ENCODE results near the gene ATP11B.

Gene ATP11B

DNA sequence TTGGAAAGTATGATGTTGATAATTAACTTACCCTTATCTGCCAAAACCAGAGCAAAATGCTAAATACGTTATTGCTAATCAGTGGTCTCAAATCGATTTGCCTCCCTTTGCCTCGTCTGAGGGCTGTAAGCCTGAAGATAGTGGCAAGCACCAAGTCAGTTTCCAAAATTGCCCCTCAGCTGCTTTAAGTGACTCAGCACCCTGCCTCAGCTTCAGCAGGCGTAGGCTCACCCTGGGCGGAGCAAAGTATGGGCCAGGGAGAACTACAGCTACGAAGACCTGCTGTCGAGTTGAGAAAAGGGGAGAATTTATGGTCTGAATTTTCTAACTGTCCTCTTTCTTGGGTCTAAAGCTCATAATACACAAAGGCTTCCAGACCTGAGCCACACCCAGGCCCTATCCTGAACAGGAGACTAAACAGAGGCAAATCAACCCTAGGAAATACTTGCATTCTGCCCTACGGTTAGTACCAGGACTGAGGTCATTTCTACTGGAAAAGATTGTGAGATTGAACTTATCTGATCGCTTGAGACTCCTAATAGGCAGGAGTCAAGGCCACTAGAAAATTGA is 127.3 kb downstream of the ATP11B start:
- Histone ChIP-seq H3K9ac (ENCODE audit: low read depth, low read length) (no peak overlapping the region), H3K4me3 (ENCODE audit: low read depth, low read length) (no peak overlapping the region), H3K36me3 (ENCODE audit: control insufficient read depth, insufficient read depth, low read length) (no peaks in the 10 kb centered on the region), H3K27me3 (ENCODE audit: control insufficient read depth, insufficient read depth, low read length) (no peaks in the 10 kb centered on the region), H3K9me3 (ENCODE audit: control insufficient read depth, insufficient read depth, low read length) (no peaks in the 10 kb centered on the region), H3K4me1 (ENCODE audit: control insufficient read depth, insufficient read depth, low read length) (peaks cover 11% of the 10 kb centered on the region)

DNA sequence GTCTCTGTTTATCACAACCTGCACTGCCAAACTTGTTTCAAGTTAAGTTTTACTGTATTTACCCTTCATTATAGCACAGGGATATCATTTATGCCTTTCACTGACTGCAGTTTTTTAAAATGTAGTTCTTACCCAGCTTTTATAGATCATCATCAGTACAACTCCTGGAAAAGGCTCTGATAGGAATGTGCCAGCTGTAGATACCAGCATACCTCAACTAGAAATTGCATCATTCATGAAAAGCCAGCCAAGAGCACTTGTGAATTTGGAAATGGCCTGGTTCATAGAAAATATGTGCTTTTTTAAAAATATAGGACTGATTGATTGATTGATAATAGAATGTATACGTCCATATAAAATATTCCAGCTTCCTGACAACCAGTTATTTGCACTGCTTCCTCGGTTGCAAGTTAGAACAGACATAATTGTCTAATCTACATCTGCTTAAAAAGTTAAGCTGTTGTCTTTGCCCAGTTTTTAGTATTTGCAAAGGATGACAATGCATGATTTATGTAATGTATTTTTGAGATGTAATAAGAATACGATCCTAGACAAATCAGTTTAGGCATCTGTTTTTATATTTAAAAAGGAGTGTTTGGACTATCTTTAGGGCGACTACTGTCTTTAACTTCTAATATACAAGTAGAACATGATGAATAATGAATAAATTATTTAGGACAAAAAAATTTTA is 128.5 kb downstream of the ATP11B start:
- H3K36me3 ChIP-seq (ENCODE audit: control insufficient read depth, insufficient read depth, low read length), result no peaks in the 10 kb centered on the region

DNA sequence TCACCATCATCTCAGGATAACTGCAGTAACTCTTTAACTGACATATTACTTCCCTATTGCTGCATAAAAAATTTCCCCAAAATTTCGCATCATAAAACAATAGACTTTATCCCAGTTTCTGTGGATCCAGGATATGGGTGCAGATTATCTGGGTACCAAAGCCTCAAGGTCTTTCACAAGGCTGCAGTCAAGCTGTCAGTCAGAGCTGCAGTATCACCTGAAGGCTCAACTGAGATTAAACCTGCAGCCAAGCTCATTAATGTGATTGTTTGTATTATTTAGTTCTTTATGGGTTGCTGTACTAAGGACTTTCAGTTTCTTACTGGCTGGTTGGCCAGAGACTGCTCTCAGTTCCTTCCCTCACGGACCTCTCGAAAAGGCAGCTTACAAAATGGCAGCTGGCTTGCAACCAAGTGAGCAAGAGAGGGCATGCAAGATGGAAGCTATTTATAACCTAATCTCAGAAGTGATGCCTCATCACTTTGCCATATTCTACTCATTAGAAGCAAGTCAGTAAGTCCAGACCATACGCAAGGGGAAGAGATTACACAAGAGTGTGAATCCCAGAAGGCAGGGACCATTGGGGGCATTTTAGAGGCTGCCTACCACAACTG is 132.1 kb downstream of the ATP11B start:
- Histone ChIP-seq H3K4me3 (ENCODE audit: low read depth, low read length) (no peak overlapping the region), H3K27me3 (ENCODE audit: control insufficient read depth, insufficient read depth, low read length) (no peaks in the 10 kb centered on the region), H3K4me1 (ENCODE audit: control insufficient read depth, insufficient read depth, low read length) (peaks cover 6% of the 10 kb centered on the region), H3K36me3 (ENCODE audit: control insufficient read depth, insufficient read depth, low read length) (no peaks in the 10 kb centered on the region), H3K9me3 (ENCODE audit: control insufficient read depth, insufficient read depth, low read length) (no peaks in the 10 kb centered on the region), H3K9ac (ENCODE audit: low read depth, low read length) (no peak overlapping the region)

More for the DNA sequence above, 128.5 kb downstream of the ATP11B start:
- no peak overlapping the region for H3K4me3 ChIP-seq (ENCODE audit: low read depth, low read length)
- H3K9me3 ChIP-seq (ENCODE audit: control insufficient read depth, insufficient read depth, low read length), result no peaks in the 10 kb centered on the region
- H3K27me3 ChIP-seq (ENCODE audit: control insufficient read depth, insufficient read depth, low read length), result no peaks in the 10 kb centered on the region
- H3K4me1 ChIP-seq (ENCODE audit: control insufficient read depth, insufficient read depth, low read length), result peaks cover 11% of the 10 kb centered on the region
- H3K9ac ChIP-seq (ENCODE audit: low read depth, low read length), result no peak overlapping the region

DNA sequence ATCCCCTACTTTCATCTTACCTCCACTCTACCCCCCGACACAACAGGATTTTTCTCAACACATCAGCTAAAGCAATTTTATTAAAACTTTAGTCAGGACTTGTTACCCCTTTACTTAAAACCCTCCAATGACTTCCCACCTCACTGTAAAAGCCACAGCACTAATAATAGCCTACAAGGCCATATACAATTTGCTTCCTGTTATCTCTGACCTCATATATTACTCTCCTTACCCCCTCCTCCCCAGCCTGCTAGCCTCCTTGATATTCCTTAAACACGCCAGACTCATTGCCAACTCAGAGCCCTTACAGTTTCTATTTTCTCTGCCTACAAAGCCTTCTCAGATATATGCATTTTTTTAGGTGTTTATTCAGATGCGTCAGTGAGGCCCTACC is 132.6 kb downstream of the ATP11B start:
- Histone ChIP-seq H3K4me3 (ENCODE audit: low read depth, low read length) (no peak overlapping the region), H3K36me3 (ENCODE audit: control insufficient read depth, insufficient read depth, low read length) (no peaks in the 10 kb centered on the region), H3K4me1 (ENCODE audit: control insufficient read depth, insufficient read depth, low read length) (peaks cover under 1% of the 10 kb centered on the region), H3K27me3 (ENCODE audit: control insufficient read depth, insufficient read depth, low read length) (no peaks in the 10 kb centered on the region), H3K9me3 (ENCODE audit: control insufficient read depth, insufficient read depth, low read length) (no peaks in the 10 kb centered on the region), H3K9ac (ENCODE audit: low read depth, low read length) (no peak overlapping the region)

DNA sequence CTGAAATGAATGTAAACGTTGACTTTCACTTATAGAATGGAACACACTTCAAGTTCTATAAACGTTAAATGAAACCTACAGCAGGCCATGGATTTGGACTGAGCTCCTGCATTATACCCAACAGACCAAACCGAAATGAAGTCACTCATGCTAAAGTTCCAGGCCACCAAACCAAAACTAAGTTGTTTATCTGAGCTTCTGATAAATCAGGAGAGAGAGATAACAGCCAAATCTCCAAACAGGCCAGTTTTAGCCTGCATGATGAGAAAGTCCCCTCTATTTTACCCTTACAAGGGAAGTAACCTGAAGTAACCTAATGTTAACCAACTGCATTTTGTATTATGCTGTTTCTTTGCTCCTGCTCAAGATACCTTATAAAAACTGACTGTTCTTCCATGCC is 142.5 kb downstream of the ATP11B start:
- Histone ChIP-seq H3K9me3 (ENCODE audit: control insufficient read depth, insufficient read depth, low read length) (no peaks in the 10 kb centered on the region), H3K4me1 (ENCODE audit: control insufficient read depth, insufficient read depth, low read length) (peaks cover 2% of the 10 kb centered on the region), H3K9ac (ENCODE audit: low read depth, low read length) (no peak overlapping the region), H3K27me3 (ENCODE audit: control insufficient read depth, insufficient read depth, low read length) (no peaks in the 10 kb centered on the region), H3K4me3 (ENCODE audit: low read depth, low read length) (no peak overlapping the region), H3K36me3 (ENCODE audit: control insufficient read depth, insufficient read depth, low read length) (no peaks in the 10 kb centered on the region)

DNA sequence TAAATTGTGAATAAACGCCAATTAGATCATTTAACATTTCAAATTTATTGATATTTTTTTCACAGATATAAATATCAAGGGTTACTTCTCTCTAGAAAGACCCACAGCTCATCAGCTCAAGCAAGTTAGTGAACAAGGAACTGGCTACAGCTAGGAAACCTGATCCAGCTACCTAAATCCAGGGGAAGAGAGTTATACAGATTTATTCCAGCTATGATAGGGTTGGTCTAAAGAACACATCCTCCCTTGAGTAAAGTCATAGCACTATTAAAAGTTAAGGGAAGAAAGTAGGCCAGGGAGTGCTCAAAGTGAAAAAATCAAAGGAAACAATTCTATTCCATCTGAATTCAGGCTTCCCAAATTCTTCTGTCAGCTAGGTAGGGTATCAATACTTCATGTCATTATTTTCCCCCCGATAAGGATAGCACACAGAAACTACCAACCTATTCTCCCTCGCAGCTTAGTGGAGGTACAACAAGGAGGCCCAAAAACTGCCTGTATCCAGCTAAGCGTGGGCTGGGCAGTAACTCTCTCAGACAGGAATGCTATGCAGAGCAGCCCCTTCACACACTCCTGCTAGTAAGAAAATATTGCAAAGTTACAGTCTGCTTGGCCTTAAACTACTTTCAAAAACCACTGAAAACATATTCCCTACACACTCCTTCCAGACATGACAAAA is 143.1 kb downstream of the ATP11B start:
- no peak overlapping the region for H3K9ac ChIP-seq (ENCODE audit: low read depth, low read length)
- H3K27me3 ChIP-seq (ENCODE audit: control insufficient read depth, insufficient read depth, low read length), result no peaks in the 10 kb centered on the region
- H3K36me3 ChIP-seq (ENCODE audit: control insufficient read depth, insufficient read depth, low read length), result no peaks in the 10 kb centered on the region
- H3K4me1 ChIP-seq (ENCODE audit: control insufficient read depth, insufficient read depth, low read length), result peaks cover 2% of the 10 kb centered on the region
- no peaks in the 10 kb centered on the region for H3K9me3 ChIP-seq (ENCODE audit: control insufficient read depth, insufficient read depth, low read length)
- no peak overlapping the region for H3K4me3 ChIP-seq (ENCODE audit: low read depth, low read length)

DNA sequence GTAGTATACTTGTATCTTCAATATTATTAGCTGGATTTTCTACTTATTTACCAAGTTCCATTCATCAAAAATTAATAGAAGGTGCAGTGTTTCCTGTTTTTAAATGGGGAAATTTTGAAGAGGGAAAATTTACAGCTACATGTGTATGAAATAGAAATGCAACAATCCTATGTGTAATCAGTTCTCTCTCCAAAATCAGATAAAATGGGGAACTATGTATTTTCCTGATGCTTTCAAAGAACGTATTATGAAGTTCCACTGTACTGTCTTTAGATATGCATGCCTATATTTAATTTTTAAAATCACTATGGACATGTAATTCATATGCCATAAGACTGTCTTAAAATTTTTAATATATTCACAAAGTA is 143.6 kb downstream of the ATP11B start:
- Histone ChIP-seq H3K9me3 (ENCODE audit: control insufficient read depth, insufficient read depth, low read length) (no peaks in the 10 kb centered on the region), H3K4me3 (ENCODE audit: low read depth, low read length) (no peak overlapping the region), H3K27me3 (ENCODE audit: control insufficient read depth, insufficient read depth, low read length) (no peaks in the 10 kb centered on the region), H3K9ac (ENCODE audit: low read depth, low read length) (no peak overlapping the region), H3K4me1 (ENCODE audit: control insufficient read depth, insufficient read depth, low read length) (peaks cover 2% of the 10 kb centered on the region), H3K36me3 (ENCODE audit: control insufficient read depth, insufficient read depth, low read length) (no peaks in the 10 kb centered on the region)

DNA sequence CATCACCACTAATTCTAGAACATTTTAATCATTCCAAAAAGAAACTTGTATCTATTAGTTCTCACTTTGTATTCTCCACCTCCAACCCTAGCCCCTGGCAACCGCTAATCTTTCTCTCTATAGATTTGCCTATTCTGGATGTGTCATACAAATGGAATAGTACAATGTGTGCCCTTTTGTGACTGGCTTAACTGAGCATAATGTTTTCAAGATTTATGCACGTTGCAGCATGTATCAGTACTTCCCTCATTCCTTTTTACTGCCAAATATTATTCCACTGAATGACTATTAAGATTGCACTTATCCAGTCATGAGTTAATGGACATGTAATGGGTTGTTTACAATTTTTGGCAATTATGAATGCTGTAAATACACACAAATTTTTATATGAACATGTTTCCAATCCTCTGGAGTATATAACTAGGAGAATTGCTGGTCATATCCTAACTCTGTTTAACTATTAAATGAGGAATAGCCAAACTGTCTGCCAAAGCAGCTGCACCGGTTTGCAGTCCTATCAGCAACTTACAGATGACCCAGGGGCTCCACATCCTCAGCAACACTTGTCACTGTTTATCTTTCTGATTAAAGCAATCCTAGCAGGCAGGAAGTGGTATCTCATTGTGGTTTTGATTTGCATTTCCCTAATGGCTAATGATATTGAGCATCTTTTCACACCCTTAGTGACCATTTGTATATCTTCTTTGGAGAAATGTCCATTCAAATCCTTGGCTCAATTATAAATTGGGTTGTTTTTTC is 144.2 kb downstream of the ATP11B start:
- Histone ChIP-seq H3K36me3 (ENCODE audit: control insufficient read depth, insufficient read depth, low read length) (no peaks in the 10 kb centered on the region), H3K4me3 (ENCODE audit: low read depth, low read length) (no peak overlapping the region), H3K9me3 (ENCODE audit: control insufficient read depth, insufficient read depth, low read length) (no peaks in the 10 kb centered on the region), H3K9ac (ENCODE audit: low read depth, low read length) (no peak overlapping the region), H3K4me1 (ENCODE audit: control insufficient read depth, insufficient read depth, low read length) (peaks cover 2% of the 10 kb centered on the region), H3K27me3 (ENCODE audit: control insufficient read depth, insufficient read depth, low read length) (no peaks in the 10 kb centered on the region)

DNA sequence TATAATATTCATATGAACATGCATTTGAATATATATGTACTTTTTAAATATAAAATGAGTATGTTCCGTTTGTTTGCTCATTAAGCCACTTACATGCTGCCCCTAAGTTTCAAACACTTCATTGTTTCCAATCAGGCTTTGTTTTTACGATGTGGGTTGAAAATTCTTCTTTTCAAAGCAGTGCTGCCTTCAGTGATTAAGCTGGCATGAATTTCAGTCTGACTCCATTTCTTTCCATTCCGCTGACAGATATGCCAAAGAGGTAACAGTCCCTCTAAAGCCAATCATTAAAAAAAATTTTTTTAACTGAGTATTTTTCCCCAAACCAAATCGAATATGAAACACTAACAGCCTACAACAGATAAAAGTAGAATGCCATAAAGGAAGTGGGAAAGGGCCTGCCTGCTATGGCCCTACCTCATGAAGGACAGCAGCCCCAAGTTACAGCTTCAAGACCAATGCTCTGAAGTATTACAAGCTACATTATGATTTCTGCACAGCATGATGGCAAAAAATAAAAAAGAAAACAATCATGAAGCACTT is 147.0 kb downstream of the ATP11B start:
- Histone ChIP-seq H3K9me3 (ENCODE audit: control insufficient read depth, insufficient read depth, low read length) (no peaks in the 10 kb centered on the region), H3K9ac (ENCODE audit: low read depth, low read length) (no peak overlapping the region), H3K36me3 (ENCODE audit: control insufficient read depth, insufficient read depth, low read length) (no peaks in the 10 kb centered on the region), H3K27me3 (ENCODE audit: control insufficient read depth, insufficient read depth, low read length) (no peaks in the 10 kb centered on the region), H3K4me3 (ENCODE audit: low read depth, low read length) (no peak overlapping the region), H3K4me1 (ENCODE audit: control insufficient read depth, insufficient read depth, low read length) (peaks cover 14% of the 10 kb centered on the region)

DNA sequence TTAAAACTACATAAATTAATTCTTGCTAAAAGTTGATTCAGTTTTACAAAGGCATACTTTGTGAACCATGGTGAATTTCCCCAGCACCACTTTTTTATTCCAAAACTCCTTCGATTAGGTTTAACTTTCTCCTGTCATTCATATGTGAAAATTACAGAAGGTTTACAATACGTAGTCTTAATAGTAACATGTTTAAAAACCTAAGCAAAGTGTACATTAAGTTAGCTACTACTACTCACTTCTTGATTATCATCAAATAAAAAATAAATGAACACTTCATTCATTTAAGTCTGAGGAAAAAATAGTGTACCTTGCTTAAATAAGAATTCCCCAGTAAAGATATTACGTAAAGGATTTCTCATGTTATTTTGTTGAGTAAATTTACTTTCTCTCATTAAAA is 148.4 kb downstream of the ATP11B start:
- Histone ChIP-seq H3K9me3 (ENCODE audit: control insufficient read depth, insufficient read depth, low read length) (no peaks in the 10 kb centered on the region), H3K36me3 (ENCODE audit: control insufficient read depth, insufficient read depth, low read length) (no peaks in the 10 kb centered on the region), H3K4me1 (ENCODE audit: control insufficient read depth, insufficient read depth, low read length) (peaks cover 19% of the 10 kb centered on the region)

DNA sequence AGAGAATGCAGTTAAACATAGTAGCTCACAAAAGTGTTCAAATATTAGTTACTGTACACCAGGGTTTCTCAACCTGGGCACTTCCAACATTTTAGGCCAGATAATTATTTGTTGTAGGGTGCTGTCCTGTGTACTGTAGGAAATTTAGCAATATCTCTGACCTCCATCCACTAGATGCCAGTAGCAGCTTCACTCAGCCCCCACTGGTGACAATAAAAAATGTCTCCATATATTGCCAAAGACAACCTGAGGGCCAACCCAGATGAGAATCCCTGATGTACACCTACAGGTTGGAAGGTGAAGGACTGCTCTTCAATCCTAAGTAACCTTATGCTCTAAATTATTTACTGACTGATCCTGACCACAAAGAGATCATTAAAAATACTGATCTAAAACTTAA is 154.6 kb downstream of the ATP11B start:
- peaks cover 16% of the 10 kb centered on the region for H3K4me1 ChIP-seq (ENCODE audit: control insufficient read depth, insufficient read depth, low read length)
- no peaks in the 10 kb centered on the region for H3K9me3 ChIP-seq (ENCODE audit: control insufficient read depth, insufficient read depth, low read length)
- peaks cover 2% of the 10 kb centered on the region for H3K36me3 ChIP-seq (ENCODE audit: control insufficient read depth, insufficient read depth, low read length)
- H3K4me3 ChIP-seq (ENCODE audit: low read depth, low read length), result no peak overlapping the region
- H3K9ac ChIP-seq (ENCODE audit: low read depth, low read length), result no peak overlapping the region
- H3K27me3 ChIP-seq (ENCODE audit: control insufficient read depth, insufficient read depth, low read length), result no peaks in the 10 kb centered on the region

More for the DNA sequence above, 148.4 kb downstream of the ATP11B start:
- no peak overlapping the region for H3K9ac ChIP-seq (ENCODE audit: low read depth, low read length)
- H3K4me3 ChIP-seq (ENCODE audit: low read depth, low read length), result no peak overlapping the region
- H3K27me3 ChIP-seq (ENCODE audit: control insufficient read depth, insufficient read depth, low read length), result no peaks in the 10 kb centered on the region
